Glomerular visceral epithelial cell (primary cell): ENCODE measurements around the gene IL26.
"Not testable (repeated sequence)": the region's sequence is repeated elsewhere in the genome, so short reads cannot be mapped to it uniquely, and the experiment has no call there.

ENCODE experiments used
- DNase-seq: peaks from one replicate; pipeline ENCODE4 v3.0.0-alpha.2; 2016; ENCODE audit errors: extremely low spot score

Gene IL26

DNA sequence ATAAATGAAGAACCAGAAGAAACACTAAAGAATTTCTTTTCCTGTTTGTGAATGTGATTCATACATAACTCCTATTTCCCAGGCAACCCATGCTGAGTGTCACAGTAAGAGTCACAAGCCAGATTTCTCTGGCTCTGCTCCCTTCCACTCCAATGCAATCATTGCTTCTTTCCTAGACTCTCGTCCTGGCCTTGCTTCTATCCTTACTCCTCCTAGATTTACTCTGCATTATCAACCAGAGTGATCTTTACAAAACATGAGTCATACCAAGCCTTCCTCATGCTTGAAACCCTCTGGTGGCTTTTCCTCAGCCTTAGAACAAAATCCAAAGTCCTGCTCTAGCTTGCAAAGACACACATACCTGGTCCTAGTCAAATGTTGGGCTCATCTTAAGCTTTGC lies 14.5 kb upstream of the IL26 start:
- DNase-seq = peak; percentile 30

DNA sequence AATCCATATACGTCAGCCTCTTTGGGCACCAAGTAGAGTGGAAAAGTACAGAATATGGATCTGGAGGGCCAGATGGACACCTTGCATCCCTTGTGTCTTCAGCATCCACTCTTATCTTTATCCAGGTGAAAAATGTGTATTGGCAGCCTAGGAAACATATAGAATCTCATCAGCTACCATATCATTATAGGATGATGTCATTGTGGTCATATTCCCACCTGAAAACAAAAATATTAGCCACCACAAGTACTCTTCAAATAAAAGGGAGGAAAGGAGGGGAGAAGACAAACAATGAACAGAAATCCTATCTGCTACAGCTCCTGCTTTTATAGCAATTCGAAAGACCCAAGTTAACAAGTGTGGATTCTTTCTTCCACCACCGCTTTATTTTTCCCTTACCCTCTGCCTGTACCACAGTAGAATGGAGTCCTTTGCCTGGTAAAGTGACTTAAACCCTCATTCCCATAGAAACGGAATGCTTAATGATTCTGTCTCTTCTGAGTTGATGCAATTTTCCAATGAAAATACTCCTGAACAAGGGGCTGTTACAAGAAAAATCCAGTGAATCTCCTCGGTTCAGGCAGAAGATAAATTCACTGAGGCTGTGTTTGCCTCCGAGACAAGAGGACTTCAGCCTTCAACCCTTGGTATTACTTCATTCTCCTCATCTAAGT lies 13.8 kb upstream of the IL26 start:
- no peak for DNase-seq

- DNase-seq = no peak
These were observed 12.0 kb upstream of the IL26 start for GRCh38 chr12:68237619-68238018.

DNA sequence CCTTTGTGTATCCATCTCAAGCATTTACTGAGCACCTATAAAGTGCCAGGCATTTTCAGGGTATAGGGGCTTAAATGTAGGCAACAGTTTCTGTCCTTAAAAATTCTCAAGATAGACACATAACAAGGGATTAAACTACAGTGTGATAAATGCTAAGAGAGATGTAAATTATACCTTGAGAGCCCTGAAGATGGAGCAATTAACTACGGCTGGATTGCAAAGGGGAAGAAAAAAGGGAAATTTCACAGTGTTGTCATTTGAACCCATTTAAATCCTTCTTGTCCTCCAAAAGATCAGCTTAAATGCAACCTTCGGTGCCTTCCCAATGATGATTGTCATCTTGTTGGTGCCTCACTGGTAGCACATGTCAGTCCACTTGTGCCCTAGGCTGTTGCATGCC lies 11.5 kb upstream of the IL26 start:
- DNase-seq = no peak

DNA sequence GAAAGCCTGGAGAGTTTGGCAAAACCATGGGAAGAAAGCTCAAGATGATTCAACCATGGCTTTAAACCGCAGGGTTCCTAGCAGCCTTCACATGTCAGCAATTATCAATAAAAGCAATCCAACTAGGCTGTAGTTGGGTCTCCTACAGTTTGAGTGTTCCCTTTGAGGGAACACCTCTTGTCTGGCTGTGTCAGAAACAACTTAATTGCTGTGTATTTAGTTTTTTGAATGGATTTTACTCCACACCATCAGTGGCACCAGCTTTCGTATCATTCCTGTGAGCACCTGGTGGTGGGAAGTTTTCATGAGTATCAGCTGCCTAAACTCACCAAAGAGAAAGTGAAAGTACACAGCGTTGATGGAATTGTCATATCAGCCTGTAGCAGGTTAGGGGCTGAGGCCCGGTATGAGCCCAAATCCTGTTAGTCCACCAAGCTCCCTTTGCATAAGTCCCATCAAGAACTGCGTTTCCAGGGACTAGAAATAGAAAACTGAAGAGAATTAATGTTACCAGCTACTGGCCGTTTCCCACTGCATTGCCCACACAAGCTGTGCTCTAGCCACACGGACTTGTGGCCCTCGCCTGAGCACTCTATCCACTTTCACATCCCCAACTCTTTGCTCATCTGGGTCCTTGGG lies 10.9 kb upstream of the IL26 start:
- no peak for DNase-seq

DNA sequence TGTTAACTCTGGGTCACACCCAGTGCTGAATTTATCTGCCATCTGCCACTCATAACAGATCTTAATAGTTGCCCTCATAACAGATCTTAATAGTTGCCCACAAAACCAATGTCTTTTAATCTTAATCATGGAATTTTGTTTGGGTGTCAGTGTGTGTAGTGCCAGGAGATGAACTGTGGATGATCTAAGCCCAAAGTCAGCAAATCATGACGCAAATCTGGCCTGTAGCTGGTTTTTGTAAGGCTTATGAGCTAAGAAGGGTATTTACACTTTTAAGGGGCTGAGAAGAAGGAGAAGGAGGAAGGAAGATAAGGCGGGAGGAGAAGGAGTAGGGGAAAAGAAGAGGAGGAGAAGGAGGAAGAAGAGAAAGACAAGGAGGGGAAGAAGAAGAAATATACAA lies 10.0 kb upstream of the IL26 start:
- DNase-seq = no peak

DNA sequence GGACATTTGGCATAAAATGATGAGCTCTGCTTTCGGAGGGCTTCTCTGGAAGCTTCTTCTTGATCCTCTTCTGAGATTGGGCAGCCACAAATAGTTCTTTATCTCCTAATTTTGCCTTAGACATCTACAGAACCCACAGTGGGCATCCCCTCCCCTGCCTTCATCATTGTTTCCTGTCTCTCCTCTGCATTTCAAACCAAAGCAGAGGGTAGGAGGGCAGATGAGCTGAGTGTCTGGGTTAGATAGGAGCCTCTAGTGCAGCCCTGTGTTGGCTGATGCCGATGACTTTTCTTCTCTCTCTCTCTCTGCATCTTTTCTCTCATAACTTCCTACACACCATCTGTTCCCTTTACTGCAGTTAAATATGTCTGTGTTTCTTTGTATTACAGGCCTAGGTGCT lies 8.5 kb upstream of the IL26 start:
- no peak for DNase-seq

GRCh38 chr12:68233498-68233897 lies 7.9 kb upstream of the IL26 start:
- DNase-seq = no peak

GRCh38 chr12:68231691-68232090 lies 6.1 kb upstream of the IL26 start:
- DNase-seq = no peak

GRCh38 chr12:68231229-68231628 lies 5.6 kb upstream of the IL26 start:
- no peak for DNase-seq

- no peak for DNase-seq
These were observed 4.3 kb upstream of the IL26 start for GRCh38 chr12:68229956-68230355.

DNA sequence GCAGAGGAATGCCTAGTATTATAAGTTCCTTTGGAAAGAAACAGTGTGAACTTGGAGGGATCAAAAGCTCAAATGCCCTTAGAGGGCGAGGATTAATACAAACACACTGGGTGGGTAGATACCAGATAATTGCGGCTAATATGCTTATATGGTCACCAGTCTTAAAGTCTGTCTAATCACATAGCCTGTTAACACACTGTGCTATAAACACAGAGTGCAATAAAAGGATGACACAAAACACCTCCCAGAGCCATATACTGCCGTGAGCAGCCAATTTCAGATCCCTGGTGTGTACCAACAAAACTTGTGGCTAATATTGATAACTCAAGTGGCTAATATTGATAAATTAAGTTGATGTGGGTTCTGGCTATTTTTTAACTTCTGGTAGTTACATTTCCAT lies 1.7 kb upstream of the IL26 start:
- no peak for DNase-seq

GRCh38 chr12:68224613-68225285 lies 861 bp downstream of the IL26 start:
- no peak for DNase-seq

- peak; percentile 82 for DNase-seq
These were observed 2.4 kb downstream of the IL26 start for GRCh38 chr12:68223067-68223747.

GRCh38 chr12:68222326-68222725 lies 3.3 kb downstream of the IL26 start:
- DNase-seq = no peak

DNA sequence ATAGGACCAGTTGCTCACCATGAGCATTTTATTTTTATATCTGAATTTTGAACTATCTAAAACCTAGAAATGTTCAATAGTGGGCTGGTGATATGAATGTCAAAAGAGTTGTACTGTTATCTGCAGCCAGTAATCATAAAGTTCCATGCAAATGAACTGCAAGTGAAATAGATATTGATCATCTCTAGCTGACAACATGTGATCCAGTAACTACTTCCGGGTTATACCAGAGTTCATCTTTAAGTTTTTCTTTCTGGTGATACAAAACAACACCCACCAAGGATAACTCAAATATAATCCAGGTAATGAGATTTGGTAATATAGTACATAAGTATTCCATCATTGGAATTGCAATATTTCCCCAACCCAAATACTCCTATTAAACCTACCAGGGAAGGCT lies 4.1 kb downstream of the IL26 start:
- no peak for DNase-seq

GRCh38 chr12:68210875-68211274 lies 14.7 kb downstream of the IL26 start:
- DNase-seq = no peak

- not testable (repeated sequence) for DNase-seq
These were observed 16.4 kb downstream of the IL26 start for GRCh38 chr12:68209048-68209728.

DNA sequence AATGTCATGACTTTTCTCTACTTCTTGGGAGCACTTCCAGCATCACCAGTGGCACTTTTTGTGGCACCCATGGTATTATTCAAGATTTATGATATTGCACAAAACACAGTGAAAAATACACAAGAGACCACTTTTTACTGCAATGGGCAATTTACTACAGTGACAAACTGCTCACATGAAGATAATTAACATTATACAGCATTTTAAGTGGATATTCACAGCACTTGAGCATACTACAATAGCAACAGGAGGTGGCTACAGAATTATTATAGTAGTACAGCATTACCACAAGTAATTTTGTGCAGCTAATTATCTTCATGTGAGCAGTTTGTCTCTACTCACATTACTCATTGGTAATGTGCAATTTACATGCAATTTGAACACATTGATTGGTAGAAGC lies 18.3 kb downstream of the IL26 start:
- no peak for DNase-seq

GRCh38 chr12:68206446-68206845 lies 19.2 kb downstream of the IL26 start:
- no peak for DNase-seq

GRCh38 chr12:68203460-68203875 lies 22.1 kb downstream of the IL26 start:
- DNase-seq = no peak

GRCh38 chr12:68200854-68201253 lies 24.8 kb downstream of the IL26 start:
- no peak for DNase-seq
